ENCODE measurements around the gene ZNF326.
"Not testable (repeated sequence)": the region's sequence is repeated elsewhere in the genome, so short reads cannot be mapped to it uniquely, and the experiment has no call there.

ZNF326 gene

GRCh38 chr1:89966656-89967055, 28.3 kb upstream of the ZNF326 start:
- no peak for DNase-seq (ENCODE audit: low read depth)

DNA sequence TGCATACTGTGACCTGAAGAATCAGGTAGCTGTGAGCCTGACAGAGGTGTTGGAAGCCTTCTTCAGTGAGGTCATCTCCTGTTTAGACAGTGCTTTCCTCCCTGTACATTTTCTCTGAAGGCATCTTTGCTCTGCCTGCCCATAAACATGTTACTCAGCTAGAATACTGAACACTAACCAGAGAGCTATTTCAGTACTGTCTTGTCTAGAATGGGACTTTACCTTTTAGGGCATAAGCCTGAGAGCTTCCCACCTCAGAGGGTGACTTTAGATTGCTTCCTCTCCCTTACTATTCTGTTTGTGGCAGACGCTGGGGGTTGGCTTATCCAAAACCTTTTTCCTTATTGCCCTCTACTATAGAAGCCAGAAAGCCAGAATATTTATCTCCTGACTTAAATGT, 23.3 kb upstream of the ZNF326 start:
- no peak for DNase-seq (ENCODE audit: low read depth)

DNA sequence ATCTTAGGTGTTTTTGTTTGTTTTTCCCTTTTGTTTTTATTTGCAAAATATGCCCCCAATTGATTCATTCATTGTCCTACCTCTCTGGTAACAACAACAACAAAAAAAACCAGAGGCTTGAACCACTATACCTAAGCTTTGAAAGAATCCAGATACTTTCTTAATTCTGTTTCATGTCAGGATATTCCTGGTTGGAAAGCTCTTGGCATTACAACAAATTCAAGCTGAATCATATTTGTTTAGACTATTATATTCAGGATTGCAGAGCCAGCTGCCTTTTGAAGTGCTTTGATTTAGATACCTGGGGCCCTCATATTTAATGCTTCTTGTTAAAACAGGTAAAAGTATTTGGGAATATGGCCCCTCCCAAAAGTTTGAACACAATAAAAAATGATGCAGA, 22.9 kb upstream of the ZNF326 start:
- DNase-seq (ENCODE audit: low read depth): no peak

DNA sequence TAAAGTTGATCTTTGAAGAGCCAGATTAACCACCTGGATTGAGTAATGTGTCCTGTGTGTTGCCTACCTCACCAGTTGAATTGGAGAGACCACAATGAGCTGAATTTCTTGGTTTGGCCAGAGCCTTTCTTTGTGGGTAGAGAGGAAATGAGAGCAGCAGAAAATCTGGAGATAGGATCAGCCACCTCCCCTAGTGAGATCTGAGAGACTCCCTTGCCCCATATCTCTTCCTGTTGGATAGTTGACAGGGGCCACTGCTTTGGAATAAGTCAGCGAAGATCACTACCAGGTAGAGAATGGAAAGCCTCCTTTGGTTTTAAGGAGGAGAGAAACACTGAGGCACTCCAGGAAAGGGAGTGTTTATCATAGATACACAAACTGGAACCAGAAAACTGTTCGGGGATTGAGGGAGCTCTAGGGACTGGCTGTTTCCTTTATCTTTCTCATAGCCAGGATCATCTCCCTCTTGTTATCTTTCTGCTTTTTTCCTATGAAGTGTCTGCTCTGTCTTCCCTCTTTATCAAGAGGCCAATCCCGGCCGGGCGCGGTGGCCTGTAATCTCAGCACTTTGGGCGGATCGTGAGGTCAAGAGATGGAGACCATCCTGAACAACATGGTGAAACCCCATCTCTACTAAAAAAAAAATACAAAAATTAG, 21.3 kb upstream of the ZNF326 start:
- no peak for DNase-seq (ENCODE audit: low read depth)

- no peak for DNase-seq (ENCODE audit: low read depth)
Observed at GRCh38 chr1:89974256-89974655, 20.7 kb upstream of the ZNF326 start.

DNA sequence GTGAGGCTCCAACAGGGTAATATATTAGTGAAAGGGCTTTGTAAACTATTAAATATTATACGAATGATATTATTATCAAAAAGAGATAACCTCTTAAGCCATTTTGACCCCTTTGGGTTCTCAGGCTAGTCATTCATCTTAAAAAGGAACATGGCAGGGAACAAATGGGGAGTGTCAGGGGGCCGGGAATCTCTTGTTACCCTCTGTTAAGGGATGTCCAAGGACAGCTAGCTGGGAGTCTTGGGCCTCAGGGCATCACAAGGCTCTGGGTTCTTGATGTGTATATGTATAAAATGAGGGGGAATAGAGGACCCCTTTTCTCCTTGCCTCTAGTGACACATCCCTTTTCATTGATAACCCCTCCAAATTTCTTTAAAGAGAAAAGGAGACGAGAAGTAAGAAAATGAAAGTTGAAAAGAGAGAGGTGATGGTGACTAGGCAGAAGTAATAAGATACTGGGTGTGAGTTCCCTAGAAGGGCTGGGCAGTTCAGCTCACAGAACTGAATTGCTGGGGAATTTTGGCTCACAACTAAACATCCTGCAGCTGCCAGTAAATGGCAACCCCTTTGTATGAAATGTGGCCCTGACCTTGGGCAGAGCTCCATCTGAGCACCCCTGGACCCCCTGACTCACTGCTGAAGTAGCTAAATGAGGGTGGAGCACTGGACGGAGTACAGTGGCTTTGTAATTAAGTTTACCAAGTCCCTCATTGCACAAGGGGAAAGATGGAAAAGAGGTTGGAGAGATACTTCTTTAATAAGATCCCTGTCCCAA, 20.0 kb upstream of the ZNF326 start:
- no peak for DNase-seq (ENCODE audit: low read depth)

GRCh38 chr1:89975540-89976125, 19.3 kb upstream of the ZNF326 start:
- no peak for DNase-seq (ENCODE audit: low read depth)

GRCh38 chr1:89978755-89979154, 16.2 kb upstream of the ZNF326 start:
- no peak for DNase-seq (ENCODE audit: low read depth)

GRCh38 chr1:89980605-89981004, 14.3 kb upstream of the ZNF326 start:
- no peak for DNase-seq (ENCODE audit: low read depth)

DNA sequence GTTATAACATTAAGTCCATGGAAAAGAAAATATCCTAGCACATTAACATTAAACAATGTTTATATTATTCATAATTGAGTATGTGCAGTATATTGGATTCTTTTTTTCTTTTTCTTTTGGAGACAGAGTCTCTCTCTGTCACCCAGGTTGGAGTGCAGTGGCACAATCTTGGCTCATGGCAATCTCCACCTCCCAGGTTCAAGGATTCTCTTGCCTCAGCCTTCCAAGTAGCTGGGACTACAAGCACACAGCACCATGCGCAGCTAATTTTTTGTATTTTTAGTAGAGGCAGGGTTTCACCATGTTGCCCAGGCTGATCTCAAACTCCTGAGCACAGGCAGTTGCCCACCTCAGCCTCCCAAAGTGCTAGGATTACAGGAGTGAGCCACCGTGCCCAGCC, 12.1 kb upstream of the ZNF326 start:
- not testable (repeated sequence) for DNase-seq (ENCODE audit: low read depth)

- not testable (repeated sequence) for DNase-seq (ENCODE audit: low read depth)
Observed at GRCh38 chr1:89984564-89985116, 10.3 kb upstream of the ZNF326 start.

- no peak for DNase-seq (ENCODE audit: low read depth)
Observed at GRCh38 chr1:89986020-89986419, 8.9 kb upstream of the ZNF326 start.

- peak; percentile 47 for DNase-seq (ENCODE audit: low read depth)
Observed at GRCh38 chr1:89987159-89987819, 7.6 kb upstream of the ZNF326 start.

- DNase-seq (ENCODE audit: low read depth): no peak
Observed at GRCh38 chr1:89989099-89989498, 5.8 kb upstream of the ZNF326 start.

DNA sequence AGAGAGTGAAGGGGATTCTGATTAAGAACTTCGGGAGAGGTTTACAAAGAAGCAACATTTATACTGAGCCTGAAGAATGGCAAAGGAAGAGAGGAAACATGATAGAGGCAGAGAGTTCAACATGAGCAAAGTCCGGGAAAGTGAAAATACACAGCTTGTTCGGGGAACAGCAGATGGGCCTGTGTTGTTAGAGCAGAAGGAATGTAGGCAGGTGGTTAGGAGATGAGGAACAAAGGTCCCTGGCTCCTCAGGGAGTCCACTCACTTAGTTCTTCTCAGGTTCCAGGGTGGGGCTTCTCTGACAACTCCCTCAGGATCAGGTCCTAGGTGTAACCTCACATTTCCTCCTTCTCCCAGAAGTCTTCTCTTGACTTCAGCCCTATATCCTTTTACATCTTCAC, 5.1 kb upstream of the ZNF326 start:
- no peak for DNase-seq (ENCODE audit: low read depth)

GRCh38 chr1:89990976-89991831, 3.7 kb upstream of the ZNF326 start:
- no peak for DNase-seq (ENCODE audit: low read depth)

GRCh38 chr1:89993541-89993940, 1.4 kb upstream of the ZNF326 start:
- DNase-seq (ENCODE audit: low read depth): no peak

DNA sequence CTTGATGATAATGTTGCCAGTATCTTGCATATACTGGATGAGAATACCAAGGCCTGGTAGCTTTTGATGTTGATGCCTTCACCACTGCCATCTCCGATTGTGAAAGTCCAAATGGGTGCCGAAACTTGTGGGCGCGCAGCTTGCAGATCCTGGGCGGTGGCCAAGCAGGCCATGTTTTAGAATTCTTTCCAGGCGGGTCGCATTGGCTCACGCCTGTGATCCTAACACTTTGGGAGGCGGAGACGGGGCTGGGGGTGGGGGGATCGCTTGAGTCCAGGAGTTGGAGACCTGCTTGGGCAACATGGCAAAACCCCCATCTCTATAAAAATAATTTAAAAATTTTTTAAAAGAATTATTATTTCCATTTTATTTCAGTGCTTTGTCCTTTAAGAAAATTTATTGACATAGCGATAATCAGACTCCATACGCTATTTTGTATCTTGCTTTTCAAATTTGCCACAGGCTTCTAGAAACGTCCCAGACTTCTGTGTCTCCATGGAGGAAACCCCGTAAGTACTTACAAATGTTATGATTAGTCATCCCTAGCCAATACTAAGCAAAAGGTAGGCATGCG, 592 bp upstream of the ZNF326 start:
- no peak for DNase-seq (ENCODE audit: low read depth)

DNA sequence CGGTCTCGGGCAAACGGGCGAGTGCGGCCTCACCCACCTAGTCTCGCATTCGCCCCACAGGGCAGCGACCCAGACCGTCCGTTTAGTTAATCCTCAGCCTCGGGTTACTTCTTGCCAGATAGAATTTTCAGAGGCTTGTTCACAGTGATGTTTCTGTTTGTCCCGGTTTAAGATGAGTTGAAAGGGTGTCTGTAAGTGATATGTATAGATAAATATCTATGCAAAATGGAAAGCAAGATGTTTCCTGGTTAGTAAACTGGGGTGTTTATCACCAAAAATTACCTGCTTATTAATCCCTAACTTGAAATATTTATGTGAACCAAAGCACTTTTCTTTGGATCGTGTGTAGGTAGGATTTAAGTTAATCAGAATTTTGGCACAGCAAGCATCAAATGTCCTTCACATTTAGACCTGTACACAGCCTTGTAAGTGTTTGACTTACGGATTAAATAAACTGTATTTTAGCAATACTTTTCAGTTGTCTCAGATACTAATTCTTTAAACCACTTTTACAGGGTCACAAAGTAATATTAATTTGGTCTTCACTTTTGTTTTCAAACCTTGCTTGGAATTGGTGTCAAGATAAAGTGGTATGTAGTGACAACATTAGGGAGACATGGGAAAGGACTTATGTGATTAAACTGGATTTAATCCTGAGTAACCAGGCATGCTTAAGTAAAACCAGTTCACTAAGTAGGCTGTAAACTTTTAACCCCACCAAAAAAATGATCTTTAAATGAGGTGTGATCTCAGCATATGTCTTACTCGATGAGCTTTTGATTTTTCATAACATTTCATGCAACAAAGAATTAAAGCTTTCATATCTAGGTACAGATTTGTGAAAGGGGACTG, 914 bp downstream of the ZNF326 start:
- no peak for DNase-seq (ENCODE audit: low read depth)

DNA sequence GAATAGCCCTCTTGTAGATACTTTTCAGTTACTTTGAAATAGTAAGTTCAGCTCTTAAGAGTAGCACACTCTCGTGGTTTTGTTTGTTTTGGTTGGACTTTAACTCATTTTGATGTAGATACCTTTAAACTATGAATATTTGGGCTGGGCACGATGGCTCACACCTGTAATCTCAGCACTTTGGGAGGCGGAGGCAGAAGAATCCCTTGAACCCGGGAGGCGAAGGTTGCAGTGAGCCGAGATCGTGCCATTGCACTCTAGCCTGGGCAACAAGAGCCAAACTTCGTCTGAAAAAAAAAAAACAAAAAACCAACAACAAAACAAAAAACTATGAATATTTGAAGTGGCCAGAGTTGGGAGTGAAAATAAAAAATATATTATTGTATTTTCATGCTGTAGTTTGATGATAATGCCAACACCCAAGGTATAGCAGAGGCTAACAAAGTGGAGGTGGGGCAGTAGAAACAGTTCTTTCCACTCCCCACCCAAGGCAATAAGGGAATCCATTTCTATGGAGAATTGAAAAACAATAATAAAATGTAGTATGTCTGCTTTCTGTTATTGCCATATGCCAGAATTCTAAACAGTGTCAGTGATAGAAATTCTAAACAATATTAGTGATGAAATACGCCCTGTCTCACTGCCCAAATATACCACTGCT, 1.7 kb downstream of the ZNF326 start:
- no peak for DNase-seq (ENCODE audit: low read depth)
